Fibroblast of gingiva (primary cell): ENCODE measurements around the gene RCOR1.
"Not testable (repeated sequence)": the region's sequence is repeated elsewhere in the genome, so short reads cannot be mapped to it uniquely, and the experiment has no call there.

Experiments used
- DNase-seq: peaks from one replicate; pipeline ENCODE4 v3.0.0-alpha.2; 2011; ENCODE audit warnings: low read depth

RCOR1 gene

GRCh38 chr14:102750376-102750775 is 157.9 kb downstream of the RCOR1 start:
- DNase-seq = no peak

- DNase-seq = no peak
Measured at GRCh38 chr14:102751088-102751487, 158.6 kb downstream of the RCOR1 start.

- DNase-seq = no peak
Measured at GRCh38 chr14:102752239-102752847, 159.9 kb downstream of the RCOR1 start.

- no peak for DNase-seq
Measured at GRCh38 chr14:102754370-102755262, 162.2 kb downstream of the RCOR1 start.

- no peak for DNase-seq
Measured at GRCh38 chr14:102757646-102758045, 165.2 kb downstream of the RCOR1 start.

- DNase-seq = no peak
Measured at GRCh38 chr14:102758087-102758486, 165.6 kb downstream of the RCOR1 start.

- no peak for DNase-seq
Measured at GRCh38 chr14:102759456-102760187, 167.2 kb downstream of the RCOR1 start.

- no peak for DNase-seq
Measured at GRCh38 chr14:102760496-102761193, 168.2 kb downstream of the RCOR1 start.

GRCh38 chr14:102761206-102761605 is 168.8 kb downstream of the RCOR1 start:
- no peak for DNase-seq

GRCh38 chr14:102764220-102764671 is 171.8 kb downstream of the RCOR1 start:
- no peak for DNase-seq

GRCh38 chr14:102765770-102766169 is 173.3 kb downstream of the RCOR1 start:
- not testable (repeated sequence) for DNase-seq

GRCh38 chr14:102768223-102769048 is 176.0 kb downstream of the RCOR1 start:
- no peak for DNase-seq

- no peak for DNase-seq
Measured at GRCh38 chr14:102769049-102769327, 176.5 kb downstream of the RCOR1 start.

- no peak for DNase-seq
Measured at GRCh38 chr14:102770147-102771123, 178.0 kb downstream of the RCOR1 start.

- no peak for DNase-seq
Measured at GRCh38 chr14:102771144-102771543, 178.7 kb downstream of the RCOR1 start.

GRCh38 chr14:102772781-102773570 is 180.5 kb downstream of the RCOR1 start:
- DNase-seq = no peak

GRCh38 chr14:102774391-102775153 is 182.1 kb downstream of the RCOR1 start:
- peak; percentile 66 for DNase-seq
